Testis (tissue), 2 donors: ENCODE measurements around the gene TRPV6.

Experiments
- CTCF ChIP-seq, 3 experiments: fragments of 450-650 bp in 2 of 3; fragments of 200-600 bp in 1 of 3; sonication (generic) in 1 of 3; IDR thresholded peaks; one replicate each; pipeline ENCODE4 v1.5.1; 2016 to 2019; ENCODE audit warnings: antibody characterized with exemption in 3 of 3, mild to moderate bottlenecking in 2 of 3, moderate library complexity in 1 of 3
- POLR2A ChIP-seq: fragments of 450-650 bp; IDR thresholded peaks from one replicate; pipeline ENCODE4 v1.6.1; 2017; ENCODE audit warnings: antibody characterized with exemption, mild to moderate bottlenecking, moderate library complexity

- no peak for TF ChIP-seq CTCF (IDR thresholded peaks at IDR 0.05)
- no peak for TF ChIP-seq POLR2A
Measured at GRCh38 chr7:142881586-142882337, 3.8 kb downstream of the TRPV6 start.
